H54 (cell line): ENCODE data around the gene ANKS1B.

Experiments used
- DNase-seq: peaks from one replicate; pipeline ENCODE4 v3.0.0; 2011; ENCODE audit warnings: low spot score, mixed read lengths; ENCODE audit not compliant: insufficient read length
- FAIRE-seq: peaks from 3 replicates; lab custom pipeline; 2011; peaks lifted over from hg19 to GRCh38; lab: Jason Lieb, UNC
- POLR2A ChIP-seq: IDR thresholded peaks from 2 replicates; pipeline ENCODE4 v1.6.1; 2011; ENCODE audit warnings: low read depth, mild to moderate bottlenecking, low read length

The ANKS1B gene

DNA sequence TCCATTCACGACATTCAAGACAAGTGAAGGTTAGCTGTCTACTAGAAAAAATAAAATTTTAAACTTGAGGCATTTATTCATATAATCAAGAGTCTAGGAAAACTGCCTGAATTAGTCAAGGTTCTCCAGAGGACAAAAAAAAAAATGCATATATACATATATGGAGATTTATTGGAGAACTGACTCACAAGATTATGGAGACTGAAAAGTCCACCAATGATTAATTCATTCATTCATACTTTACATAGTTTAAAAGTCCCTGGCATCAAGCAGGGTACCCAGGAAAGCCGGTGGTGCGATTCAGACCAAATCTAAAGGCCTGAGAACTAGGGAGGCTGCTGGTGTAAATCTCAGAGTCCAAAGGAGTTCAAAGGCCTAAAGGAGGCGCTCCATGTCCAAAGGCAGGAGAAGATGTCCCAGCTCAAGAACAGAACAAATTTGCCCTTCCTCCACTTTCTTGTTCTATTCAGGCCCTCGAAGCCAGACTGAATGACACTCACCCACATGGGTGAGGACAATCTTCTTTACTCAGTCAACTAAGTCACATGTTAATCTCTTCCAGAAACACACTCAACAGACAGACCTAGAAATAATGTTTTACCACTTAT, 64.3 kb downstream of the ANKS1B start:
- DNase-seq (no peak), FAIRE-seq (no peak)
- no peak for TF ChIP-seq POLR2A

DNA sequence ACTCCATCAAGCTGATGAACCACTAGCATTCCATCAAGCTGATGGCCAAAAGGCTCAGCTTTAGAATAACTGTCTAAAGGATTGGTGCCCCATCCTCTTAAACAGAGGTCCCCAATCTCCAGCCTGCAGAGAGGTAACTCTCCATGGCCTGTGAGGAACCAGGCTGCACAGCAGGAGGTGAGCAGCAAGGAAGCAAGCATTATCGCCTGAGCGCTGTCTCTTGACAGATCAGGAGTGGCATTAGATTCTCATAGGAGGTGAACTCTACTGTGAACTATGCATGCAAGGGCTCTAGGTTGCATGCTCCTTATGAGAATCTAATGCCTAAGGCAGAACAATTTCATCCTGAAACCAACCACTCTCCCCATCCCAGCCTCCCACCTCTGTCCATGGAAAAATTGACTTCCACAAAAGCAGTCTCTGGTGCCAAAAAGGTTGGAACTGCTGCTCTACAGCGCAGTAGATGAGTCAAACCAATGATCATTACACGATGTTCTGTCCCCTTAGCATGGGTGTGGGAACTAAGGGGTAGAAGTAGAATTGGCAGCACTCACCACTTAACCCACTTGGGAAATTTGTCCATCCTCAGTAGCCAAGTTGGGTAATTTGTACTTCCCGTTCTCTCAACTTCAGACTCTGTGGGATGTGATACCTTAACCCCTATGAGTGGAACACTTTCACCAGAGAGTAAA, 66.9 kb downstream of the ANKS1B start:
- FAIRE-seq (no peak), DNase-seq (no peak)
- no peak for TF ChIP-seq POLR2A

DNA sequence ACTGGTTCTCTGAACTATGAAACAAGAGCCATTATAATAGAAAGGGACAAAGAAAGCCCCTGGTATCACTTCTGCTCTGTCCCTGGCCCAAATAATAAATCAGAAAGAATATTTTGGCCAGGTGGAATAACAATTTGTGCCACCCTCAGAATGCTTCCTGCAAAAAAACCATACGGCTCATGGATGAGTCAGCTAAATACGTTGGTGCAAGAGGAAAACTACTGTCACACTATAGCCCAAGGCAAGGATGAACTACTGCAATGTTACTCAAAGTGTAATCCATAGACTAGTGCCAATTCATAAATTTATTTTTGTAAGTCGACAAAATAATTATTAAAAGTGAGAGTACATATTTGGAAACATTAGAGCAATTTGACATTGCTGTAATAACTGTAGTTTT, 68.2 kb downstream of the ANKS1B start:
- TF ChIP-seq POLR2A = no peak
- FAIRE-seq = peak; percentile 48
- DNase-seq = no peak

DNA sequence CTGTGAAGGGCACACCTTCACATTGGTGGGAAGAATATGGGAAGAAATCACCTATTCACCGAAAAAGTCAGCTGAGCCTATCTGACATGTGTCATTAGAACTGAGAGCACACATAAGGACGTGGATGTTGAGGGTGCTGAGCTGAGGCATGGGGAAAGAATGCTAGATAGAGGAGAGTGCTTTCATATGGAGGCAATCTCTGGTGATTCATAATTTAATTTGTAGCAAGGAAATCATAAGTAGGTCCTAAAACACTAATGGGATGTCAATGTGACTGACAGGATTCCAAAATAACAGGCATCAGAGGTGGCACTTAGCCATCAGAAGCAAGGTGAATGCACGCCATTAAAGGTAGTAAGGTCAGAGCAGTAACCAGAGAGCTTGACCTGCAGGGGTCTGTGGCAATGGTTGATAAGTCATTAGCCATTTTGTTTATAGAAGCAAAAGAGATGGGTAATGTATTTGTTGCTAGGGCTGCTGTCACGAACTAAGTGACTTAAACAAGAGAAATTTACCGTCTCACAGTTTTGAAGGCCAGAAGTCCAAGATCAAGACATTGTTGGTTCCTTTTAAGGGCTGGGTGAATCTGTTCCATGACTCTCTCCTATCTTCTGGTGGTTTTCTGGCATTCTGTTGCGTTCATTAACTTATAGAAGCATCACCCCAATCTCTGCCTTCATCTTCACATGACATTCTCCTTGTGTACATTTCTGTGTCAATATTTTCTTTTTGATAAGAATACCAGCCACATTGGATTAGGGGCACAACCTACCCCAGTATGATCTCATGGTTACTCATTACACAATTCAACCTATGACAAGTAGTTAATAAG, 69.3 kb downstream of the ANKS1B start:
- DNase-seq (peak; percentile 7), FAIRE-seq (peak; percentile 58)
- no peak for TF ChIP-seq POLR2A

DNA sequence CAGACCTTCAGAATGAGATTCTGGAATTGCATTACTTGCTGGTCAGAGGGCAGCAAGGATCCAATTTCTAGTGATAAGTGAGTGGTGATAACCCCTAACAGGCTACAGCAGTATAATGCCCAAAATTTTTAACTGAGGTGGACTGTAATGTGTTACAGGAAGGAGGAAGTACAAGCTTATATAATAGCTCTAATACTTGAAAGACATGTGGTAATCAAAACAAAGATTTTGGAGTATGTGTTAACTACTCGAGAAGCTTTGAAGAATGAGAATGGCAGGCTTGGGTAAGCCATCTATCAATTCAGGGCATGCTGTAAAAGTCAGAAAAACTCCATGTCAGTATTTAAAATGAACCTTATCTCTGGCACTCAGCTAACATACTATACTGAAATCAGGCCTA, 70.5 kb downstream of the ANKS1B start:
- no peak for FAIRE-seq
- no peak for DNase-seq
- no peak for TF ChIP-seq POLR2A

DNA sequence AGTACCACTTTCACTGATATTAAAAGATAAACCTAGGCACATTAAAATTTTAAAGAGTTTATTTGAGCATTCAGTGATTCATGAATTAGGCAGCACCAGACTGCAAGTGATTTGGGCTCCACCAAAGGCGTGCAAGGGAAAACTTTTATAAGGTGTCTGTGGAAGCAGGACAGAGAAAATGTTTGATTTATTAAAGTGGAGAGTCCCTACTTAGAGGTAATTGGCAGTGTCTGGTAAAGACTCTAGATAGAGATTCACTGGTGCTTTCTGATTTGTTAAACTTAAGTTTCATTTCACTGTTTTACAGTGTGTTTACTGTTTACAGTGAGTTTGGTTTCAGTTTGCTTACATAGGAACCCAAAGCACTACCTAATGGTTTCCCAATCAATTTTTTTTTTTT, 72.8 kb downstream of the ANKS1B start:
- DNase-seq (no peak), FAIRE-seq (no peak)
- TF ChIP-seq POLR2A = no peak

DNA sequence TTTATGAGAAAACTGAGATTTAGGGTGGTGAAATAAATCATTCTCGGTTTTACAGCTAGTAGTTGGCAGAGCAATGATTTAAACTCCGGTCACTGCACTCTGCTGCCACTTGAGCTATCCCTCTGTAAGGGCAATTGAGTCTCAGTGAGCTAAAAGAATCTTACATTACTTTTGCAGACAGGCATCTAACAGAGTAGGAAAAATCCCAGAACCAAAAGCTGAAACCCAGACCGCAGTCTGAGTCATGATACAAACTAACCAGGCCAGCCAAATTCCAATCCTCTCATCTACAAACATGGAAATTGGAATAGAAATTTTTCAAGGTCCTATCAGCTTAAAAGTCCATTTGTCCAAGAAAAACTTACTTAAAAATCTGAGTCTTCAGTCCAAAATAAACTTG, 73.7 kb downstream of the ANKS1B start:
- DNase-seq (peak; percentile 48), FAIRE-seq (peak; percentile 96)
- no peak for TF ChIP-seq POLR2A

DNA sequence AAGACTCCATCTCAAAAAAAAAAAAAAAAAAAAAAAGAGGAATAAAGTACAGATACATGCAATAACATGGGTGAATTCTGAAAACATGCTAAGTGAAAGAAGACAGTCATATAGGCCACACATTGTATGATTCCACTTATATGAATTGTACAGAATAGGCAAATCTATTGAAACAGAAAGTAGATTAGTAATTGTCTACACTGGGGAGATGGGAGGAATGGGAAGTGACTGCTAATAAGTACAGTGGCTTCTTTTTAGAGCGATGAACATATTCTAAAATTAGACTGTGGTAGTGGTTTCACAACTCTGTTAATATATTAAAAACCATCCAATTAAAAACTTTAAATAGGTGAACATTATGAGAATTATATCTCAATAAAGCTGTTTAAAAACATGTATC, 74.4 kb downstream of the ANKS1B start:
- FAIRE-seq (no peak), DNase-seq (no peak)
- TF ChIP-seq POLR2A = no peak

DNA sequence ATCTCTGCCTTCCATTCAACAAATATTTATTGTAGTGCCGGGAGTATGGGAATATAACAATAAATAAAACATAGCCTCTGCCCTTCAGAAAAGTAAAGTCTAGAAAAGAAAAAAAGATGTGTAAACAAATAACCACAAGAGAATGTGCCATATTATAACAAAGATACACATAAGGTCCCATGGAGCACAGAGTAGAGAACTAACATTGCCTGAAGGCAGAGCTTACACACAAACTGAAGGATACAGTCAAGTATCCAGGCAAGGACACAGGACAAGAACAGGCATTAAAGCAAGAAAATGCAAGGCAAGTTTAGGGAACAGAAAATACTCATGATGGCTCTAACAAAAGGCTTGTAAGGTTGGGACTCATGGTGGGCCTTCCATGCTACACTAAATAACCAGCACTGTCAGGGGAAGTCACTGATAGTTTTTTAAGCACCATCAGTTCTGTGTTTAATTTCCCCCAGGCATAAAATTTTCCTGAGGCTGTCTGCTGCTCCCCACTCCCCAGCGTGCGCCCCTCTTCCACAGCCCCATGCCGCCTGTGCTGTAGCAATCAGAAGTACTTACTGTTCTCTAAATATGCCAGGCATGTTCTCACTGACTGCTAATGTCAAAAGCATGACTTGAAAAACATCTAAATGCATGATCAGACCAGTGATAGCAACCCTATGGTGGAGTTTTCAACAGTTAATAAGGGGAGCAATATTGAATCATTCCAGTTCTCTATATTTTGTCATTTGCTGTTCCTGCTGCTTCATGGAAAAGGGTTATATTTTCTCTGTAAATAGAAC, 77.8 kb downstream of the ANKS1B start:
- no peak for FAIRE-seq
- no peak for DNase-seq
- no peak for TF ChIP-seq POLR2A

DNA sequence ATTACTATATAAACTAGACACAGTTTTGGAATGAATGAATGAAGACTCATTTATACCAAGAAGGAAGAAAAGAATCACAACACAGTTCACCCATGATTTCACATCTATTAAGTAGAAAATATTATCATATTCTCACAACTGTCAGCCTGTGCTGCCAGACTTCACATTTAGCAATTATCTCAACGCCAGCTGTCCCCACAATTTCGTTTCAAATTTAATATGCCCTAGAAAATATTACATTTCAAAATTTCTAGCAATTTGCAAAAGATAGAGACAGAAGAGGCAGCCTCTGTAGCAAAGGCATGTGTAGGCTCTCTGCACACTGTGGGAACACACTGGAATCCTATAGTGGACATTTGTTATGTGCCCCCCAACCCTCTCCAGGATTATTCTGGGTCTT, 83.6 kb downstream of the ANKS1B start:
- TF ChIP-seq POLR2A = no peak
- no peak for FAIRE-seq
- no peak for DNase-seq

DNA sequence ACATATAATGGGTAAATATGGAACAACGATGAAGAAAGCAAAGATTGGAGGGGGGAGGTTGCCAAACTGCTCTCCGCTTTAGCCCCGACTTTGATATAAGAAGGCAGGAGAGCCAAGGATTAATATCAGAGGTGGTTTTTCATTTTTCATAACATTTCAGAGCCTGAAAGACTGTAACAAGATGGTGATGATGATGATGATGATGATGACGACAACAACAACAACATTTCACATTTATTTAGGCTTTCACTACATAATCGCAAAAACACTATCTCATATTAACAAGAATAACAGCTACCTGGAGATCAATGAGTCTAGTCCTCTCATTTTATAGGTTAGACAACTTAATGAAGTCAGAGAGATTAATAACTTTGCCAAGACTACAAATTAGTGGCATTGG, 86.1 kb downstream of the ANKS1B start:
- TF ChIP-seq POLR2A = no peak
- no peak for DNase-seq
- no peak for FAIRE-seq

DNA sequence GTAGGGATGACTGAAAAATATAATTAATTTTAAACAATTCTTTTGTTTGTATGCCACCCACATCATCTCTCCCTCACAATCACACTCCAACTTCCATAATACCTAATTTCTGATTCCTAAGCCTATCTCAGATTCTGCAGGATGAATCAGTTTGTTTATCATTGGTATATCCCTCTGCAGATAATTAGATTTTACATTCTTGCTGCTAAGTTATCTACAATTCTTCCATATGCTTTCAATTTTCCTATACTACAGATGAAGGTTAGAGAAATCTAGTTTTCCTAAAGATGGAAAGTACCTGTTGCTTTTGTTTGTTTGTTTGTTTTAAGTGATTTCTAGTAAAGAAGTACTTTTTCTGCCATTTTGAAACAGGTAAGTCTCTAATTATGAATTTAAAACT, 105.3 kb downstream of the ANKS1B start:
- FAIRE-seq (no peak), DNase-seq (no peak)
- no peak for TF ChIP-seq POLR2A

DNA sequence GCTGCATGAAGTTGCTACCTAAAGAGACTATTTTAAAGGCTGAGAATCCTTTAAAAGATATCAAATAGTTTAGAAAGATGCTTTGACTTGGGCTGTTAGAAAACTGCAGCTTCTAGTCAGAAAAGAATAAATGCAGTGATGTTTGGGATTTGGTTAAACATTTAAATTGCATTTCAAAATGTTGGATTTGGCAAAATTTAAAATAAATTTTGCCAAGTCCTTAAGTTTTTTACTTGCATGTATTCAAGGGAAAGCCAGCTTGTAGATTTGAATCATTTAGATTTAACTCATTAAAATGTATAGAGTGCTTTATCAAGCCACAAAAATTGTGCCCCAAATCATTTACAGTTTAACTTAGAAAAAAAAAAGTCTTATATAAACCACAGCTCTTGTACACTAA, 109.7 kb downstream of the ANKS1B start:
- FAIRE-seq = no peak

DNA sequence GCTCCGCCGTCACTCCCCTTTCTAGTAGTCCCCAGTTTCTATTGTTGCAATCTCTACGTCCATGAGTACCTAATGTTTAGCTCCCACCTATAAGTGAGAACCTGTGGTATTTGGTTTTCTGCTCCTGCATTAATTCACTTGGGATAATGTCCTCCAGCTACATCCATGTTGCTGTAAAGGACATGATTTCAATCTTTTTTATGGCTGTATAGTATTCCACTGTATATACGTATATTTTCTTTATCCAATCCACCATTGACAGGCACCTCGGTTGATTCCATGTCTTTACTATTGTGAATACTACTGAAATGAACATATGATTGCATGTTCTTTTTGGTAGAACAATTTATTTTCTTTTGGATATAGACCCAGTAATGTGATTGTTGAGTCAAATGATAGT, 114.7 kb downstream of the ANKS1B start:
- FAIRE-seq = no peak
- no peak for DNase-seq
- no peak for TF ChIP-seq POLR2A

More for the DNA sequence above, 109.7 kb downstream of the ANKS1B start:
- no peak for TF ChIP-seq POLR2A
- DNase-seq = no peak
